Sigmoid colon (tissue), 3 donors: ENCODE measurements around the gene BOLA3.
"Not testable (repeated sequence)": the region's sequence is repeated elsewhere in the genome, so short reads cannot be mapped to it uniquely, and the experiment has no call there.

Source experiments
- POLR2A ChIP-seq, 2 donors: fragments of 450-650 bp; IDR thresholded peaks; one replicate each; pipeline ENCODE4 v1.6.1; 2016; ENCODE audit warnings: antibody characterized with exemption in 2 of 2, mild to moderate bottlenecking in 2 of 2, moderate library complexity in 2 of 2
- TF ChIP-seq, protein P1 (sequence below), 4 experiments: fragments of 450-650 bp in 3 of 4; fragments of 200-600 bp in 1 of 4; IDR thresholded peaks; one replicate each; pipeline ENCODE4 v1.5.1; 2016 to 2019; ENCODE audit warnings: antibody characterized with exemption in 4 of 4, mild to moderate bottlenecking in 3 of 4, moderate library complexity in 2 of 4

DNA sequence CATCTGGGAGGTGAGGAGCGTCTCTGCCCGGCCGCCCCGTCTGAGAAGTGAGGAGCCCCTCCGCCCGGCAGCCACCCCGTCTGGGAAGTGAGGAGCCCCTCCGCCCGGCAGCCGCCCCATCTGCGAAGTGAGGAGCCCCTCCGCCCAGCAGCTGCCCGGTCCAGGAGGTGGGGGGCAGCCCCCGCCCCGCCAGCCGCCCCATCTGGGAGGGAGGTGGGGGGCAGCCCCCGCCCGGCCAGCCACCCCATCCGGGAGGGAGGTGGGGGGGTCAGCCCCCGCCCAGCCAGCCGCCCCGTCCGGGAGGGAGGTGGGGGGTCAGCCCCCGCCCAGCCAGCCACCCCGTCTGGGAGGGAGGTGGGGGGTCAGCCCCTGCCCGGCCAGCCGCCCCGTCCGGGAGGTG, 23.8 kb downstream of the BOLA3 start:
- TF ChIP-seq, protein P1, sequence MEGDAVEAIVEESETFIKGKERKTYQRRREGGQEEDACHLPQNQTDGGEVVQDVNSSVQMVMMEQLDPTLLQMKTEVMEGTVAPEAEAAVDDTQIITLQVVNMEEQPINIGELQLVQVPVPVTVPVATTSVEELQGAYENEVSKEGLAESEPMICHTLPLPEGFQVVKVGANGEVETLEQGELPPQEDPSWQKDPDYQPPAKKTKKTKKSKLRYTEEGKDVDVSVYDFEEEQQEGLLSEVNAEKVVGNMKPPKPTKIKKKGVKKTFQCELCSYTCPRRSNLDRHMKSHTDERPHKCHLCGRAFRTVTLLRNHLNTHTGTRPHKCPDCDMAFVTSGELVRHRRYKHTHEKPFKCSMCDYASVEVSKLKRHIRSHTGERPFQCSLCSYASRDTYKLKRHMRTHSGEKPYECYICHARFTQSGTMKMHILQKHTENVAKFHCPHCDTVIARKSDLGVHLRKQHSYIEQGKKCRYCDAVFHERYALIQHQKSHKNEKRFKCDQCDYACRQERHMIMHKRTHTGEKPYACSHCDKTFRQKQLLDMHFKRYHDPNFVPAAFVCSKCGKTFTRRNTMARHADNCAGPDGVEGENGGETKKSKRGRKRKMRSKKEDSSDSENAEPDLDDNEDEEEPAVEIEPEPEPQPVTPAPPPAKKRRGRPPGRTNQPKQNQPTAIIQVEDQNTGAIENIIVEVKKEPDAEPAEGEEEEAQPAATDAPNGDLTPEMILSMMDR (IDR thresholded peaks at IDR 0.05): not testable (repeated sequence)
- not testable (repeated sequence) for TF ChIP-seq POLR2A (IDR thresholded peaks at IDR 0.05)
